HG02938 (cell line): Measurements from ENCODE around the gene SPAG16.
"Not testable (repeated sequence)": the region's sequence is repeated elsewhere in the genome, so short reads cannot be mapped to it uniquely, and the experiment has no call there.

Source experiments
- ATAC-seq: cut with Tn5 transposase; IDR thresholded peaks from one replicate; pipeline ENCODE4 v1.9.1; 2021; ENCODE audit warnings: mild to moderate bottlenecking, moderate library complexity; ENCODE audit not compliant: unreplicated experiment

SPAG16 gene

GRCh38 chr2:213989207-213989606, 704.9 kb downstream of the SPAG16 start:
- no peak for ATAC-seq

GRCh38 chr2:213991453-213992108, 707.3 kb downstream of the SPAG16 start:
- no peak for ATAC-seq

- no peak for ATAC-seq
Observed at GRCh38 chr2:213995400-213996105, 711.3 kb downstream of the SPAG16 start.

DNA sequence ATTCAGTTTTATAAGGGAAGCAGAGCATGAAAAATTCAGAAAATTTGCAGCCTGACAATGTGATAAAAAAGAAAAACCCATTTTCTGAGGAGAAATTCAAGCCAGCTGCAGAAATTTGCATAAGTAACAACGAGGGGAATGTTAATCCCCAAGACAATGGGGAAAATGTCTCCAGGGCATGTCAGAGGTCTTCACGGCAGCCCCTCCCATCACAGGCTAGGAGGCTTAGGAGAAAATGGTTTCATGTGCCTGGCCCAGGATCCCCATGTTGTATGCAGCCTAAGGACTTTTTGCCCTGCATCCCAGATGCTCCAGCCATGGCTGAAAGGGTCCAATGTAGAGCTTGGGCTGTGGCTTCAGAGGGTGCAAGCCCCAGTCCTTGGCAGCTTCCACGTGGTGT, 714.7 kb downstream of the SPAG16 start:
- not testable (repeated sequence) for ATAC-seq

DNA sequence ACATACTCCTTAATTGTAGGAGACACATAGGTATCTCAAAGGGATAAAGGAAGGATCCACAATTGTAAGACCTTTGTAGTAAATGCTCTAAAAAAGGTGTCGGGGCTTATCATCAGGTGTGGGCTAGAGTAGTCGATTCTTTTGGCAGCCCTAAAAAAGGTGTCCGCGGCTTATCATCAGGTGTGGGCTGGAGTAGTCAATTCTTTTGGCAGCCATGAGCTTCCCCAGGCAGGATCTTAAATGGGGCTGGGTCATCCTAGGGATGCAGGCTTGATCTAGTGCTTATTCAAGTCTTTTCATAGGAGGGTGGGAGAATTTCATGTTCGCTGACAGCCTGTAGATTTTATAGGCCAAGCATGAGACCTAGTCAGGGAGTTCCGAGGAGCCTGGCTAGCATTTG, 720.2 kb downstream of the SPAG16 start:
- no peak for ATAC-seq

DNA sequence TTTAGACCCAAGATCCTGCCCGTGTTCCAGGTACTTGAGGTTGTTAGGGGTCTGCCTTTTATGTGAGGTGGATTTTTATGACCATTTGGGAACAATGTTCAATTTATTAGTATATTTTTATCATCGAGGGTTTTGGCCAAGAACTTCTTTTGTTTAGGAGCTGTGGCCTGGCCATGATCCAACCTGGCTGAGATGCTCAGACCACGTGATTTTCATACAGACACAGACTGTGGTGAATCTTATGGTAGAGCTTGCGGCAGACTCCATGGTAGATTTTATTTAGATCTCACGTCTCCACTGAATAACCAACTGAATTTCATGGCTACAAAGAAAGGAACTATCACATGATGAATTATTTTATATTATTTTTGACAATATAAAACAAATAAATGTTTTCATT, 721.1 kb downstream of the SPAG16 start:
- ATAC-seq, result no peak

DNA sequence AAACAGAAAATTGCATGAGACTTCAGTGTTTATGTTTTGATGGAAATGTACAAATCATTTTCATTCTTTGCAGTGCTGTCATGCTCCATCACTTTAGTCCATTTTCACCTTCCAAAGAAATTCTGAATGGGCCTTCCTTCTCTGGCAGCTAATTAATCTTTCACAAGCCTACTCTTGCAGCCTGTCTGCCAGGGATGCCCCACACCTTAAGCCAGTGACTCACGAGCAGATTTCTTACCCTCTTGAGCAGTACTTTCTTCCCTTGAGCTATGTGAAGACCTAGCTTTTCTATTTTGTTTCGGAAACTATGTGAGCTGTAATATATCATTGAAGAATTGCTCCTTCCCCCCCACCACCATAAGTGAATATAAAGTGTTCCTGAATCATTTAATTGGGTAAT, 722.3 kb downstream of the SPAG16 start:
- ATAC-seq, result no peak

DNA sequence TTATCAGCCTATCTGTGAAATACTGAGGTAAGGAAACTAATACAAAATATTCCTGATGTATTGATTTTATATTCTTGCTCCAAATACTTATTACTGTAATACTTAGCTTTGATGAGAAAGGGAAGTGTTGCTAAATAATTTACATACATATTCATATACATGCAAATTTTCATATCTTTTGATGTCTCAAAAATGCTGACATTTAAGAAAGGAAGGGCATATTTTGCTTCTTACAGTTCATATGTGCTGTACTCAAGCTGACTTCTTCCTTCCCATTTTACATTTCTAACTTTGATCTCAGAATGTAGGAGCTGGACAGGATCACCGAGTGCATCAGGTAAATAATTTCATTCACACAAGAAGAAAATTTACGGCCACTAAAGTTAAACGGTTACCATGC, 727.4 kb downstream of the SPAG16 start:
- ATAC-seq, result no peak

DNA sequence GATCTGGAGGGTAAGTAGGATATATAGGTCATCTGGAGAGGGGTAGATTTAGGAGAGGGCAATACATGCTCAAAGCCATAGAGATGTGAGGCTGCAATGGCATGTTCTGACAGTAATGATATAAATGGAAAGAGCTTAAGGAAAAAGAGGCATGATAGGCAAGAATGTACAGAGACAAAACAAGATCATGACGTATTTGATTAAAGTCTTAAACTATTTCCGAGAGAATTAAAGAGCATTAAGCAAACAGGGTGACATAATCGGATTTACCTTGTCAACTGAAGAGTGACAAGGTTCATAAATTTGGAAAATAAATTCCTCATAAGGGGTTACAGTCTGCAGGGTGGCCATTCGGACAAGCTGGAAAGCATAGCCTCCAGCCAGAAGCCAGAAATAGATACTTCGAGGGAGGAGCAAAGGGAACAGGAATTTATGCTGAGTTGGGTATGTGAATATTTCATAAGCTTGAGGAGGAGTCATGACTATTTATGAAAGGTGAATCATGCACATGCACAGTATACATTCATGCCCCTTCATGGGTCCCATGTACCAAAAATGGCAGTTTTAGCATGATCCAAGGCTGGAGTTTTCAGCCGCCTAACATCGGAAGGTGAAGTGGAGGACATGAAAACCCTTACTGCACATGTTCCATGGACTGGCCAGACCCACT, 730.4 kb downstream of the SPAG16 start:
- ATAC-seq, result no peak

DNA sequence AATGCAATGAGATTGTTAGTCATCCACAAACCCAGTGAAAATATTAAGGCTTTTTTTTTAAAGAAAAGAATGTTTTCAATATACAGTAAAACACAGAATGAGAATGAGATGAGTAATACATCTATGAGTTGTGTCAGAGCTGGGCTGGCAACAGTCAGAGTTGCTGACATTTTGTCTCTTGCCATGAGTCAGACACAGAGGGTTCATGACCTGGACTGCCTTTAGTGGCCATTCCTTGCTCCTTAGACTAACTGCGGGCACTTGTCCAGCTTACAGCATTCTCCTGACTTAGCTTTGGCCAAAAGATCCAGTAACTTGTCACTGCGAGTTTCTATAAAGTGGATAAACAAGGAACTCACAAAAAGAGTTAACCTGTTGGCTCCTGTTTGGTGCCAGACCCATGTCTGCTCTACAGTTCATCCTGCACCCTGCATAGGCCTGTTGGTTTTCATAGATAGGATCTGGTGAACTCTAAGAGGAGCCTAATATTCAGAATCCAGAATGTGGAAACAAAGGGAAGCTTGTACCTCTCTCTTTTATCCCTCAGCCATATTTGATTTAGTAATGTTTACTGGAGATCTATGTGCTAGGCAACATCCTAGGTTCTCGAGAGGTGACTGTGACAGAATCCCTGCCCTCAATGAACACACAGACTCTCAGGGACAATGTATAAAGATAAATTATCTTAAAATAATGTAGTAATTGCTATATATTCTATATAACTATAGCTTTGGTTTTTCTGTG, 735.1 kb downstream of the SPAG16 start:
- no peak for ATAC-seq

DNA sequence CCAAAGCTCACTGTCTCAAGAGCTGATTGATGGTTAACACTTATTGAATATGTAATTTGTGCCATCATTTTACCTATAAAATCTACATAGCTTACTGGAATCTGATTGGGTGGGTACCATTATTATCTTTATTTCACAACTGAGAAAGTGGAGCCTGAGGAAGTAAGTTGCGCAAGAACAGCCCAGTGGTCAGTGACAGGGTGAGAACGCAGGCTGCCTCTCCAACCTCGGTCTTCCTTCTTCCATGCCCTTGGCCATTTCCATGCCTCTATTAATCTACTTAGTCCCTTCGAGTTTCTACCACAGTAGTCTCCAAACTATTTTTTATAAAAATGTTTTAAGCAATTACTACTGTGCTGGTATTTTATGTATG, 735.7 kb downstream of the SPAG16 start:
- ATAC-seq, result no peak

- ATAC-seq, result no peak
Observed at GRCh38 chr2:214029190-214029589, 744.9 kb downstream of the SPAG16 start.

DNA sequence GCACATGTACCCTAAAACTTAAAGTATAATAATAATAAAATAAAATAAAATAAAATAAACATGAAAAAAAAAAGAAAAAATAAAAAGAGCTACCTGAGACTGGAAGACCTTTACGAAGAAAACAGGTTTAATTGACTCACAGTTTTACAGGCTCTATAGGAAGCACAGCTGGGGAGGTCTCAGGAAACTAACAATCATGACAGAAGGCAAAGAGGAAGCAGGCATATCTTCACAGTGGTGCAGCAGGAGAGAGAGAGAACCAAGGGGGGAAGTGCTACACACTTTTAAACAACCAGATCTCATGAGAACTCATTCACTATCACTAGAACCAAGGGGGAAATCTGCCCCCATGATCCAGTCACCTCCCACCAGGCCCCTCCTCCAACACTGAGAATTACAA, 747.3 kb downstream of the SPAG16 start:
- no peak for ATAC-seq

DNA sequence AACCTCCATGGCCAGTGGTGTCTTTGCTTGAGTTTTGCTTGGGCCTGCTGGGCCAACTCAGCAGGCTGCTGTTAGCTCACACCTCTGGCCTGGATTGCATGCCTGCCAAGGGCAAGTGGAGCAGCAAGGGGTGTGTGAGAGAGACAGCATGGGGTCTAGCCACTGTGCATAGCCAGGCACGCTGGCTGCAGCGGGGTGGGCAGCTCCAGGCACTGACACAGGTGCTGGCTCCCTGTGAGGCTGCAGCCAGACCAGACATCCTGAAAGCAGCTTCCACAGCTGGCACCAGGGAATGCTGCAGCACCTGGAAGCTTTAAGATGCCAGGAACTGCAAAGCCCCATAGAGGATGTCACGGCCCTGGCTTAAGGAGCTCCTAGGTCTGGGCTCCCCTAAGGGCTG, 750.2 kb downstream of the SPAG16 start:
- no peak for ATAC-seq

GRCh38 chr2:214035091-214035852, 751.0 kb downstream of the SPAG16 start:
- ATAC-seq, result no peak

DNA sequence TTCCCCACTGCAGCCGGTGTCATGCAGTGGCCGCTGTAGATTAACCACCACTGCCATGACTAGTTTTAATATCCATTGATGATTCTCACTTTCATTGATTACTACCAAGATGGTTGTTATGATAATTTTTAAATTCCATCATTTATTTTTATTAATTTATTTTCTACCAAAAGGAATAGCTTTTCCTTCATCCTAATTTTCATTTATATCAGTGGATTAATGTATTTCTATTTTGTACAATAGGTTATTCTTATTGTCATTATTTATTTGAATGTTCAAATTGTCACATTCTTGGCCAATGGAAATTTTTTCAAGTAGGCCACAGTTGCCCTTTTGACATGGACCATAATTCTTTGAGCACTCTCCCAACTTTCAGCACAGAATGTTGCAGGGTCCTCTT, 751.7 kb downstream of the SPAG16 start:
- ATAC-seq, result no peak

- no peak for ATAC-seq
Observed at GRCh38 chr2:214038186-214038585, 753.9 kb downstream of the SPAG16 start.

- ATAC-seq, result no peak
Observed at GRCh38 chr2:214050731-214051130, 766.5 kb downstream of the SPAG16 start.

GRCh38 chr2:214051585-214051984, 767.3 kb downstream of the SPAG16 start:
- no peak for ATAC-seq

GRCh38 chr2:214052235-214052634, 768.0 kb downstream of the SPAG16 start:
- no peak for ATAC-seq

DNA sequence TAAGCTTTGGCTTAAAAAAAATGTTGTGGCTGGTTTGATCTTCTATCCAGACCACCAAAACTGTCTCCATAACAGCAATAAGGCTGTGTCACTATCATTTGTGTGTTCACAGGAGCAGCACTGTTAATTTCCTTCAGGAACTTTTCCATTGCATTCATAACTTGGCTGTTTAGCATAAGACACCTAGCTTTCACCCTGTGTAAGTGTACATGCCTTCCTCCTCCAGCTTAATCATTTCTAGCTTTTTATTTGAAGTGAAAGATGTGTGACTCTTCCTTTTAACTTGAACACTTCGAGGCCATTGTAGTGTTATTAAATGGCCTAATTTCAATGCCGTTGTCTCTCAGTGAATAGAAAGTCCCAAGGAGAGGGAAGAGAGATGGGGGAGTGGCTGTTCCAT, 773.7 kb downstream of the SPAG16 start:
- no peak for ATAC-seq
